GM19351 (cell line): ENCODE data around the gene GALNT3.

Experiments
- ATAC-seq: cut with Tn5 transposase; IDR thresholded peaks from one replicate; pipeline ENCODE4 v1.9.1; 2021; ENCODE audit warnings: mild to moderate bottlenecking, moderate library complexity; ENCODE audit not compliant: unreplicated experiment

GALNT3 gene

GRCh38 chr2:165746501-165746900 is 47.5 kb downstream of the GALNT3 start:
- no peak for ATAC-seq

- ATAC-seq: no peak
These were observed 48.1 kb downstream of the GALNT3 start for GRCh38 chr2:165745916-165746315.

- peak; percentile 99 for ATAC-seq
These were observed 50.6 kb downstream of the GALNT3 start for GRCh38 chr2:165743442-165743841.

GRCh38 chr2:165725421-165725820 is 68.6 kb downstream of the GALNT3 start:
- ATAC-seq: no peak

GRCh38 chr2:165720511-165720910 is 73.5 kb downstream of the GALNT3 start:
- ATAC-seq: no peak

GRCh38 chr2:165718610-165719210 is 75.3 kb downstream of the GALNT3 start:
- no peak for ATAC-seq

- no peak for ATAC-seq
These were observed 78.0 kb downstream of the GALNT3 start for GRCh38 chr2:165716091-165716490.

GRCh38 chr2:165706960-165707487 is 87.0 kb downstream of the GALNT3 start:
- ATAC-seq: no peak

- no peak for ATAC-seq
These were observed 92.9 kb downstream of the GALNT3 start for GRCh38 chr2:165701147-165701546.

GRCh38 chr2:165700531-165700930 is 93.5 kb downstream of the GALNT3 start:
- ATAC-seq: no peak

GRCh38 chr2:165699946-165700345 is 94.1 kb downstream of the GALNT3 start:
- peak; percentile 39 for ATAC-seq

GRCh38 chr2:165698444-165698884 is 95.6 kb downstream of the GALNT3 start:
- peak; percentile 88 for ATAC-seq

GRCh38 chr2:165697748-165698443 is 96.2 kb downstream of the GALNT3 start:
- ATAC-seq: no peak
